Measurements from ENCODE around the gene PTPRT. TPM values are rescaled to one million over a fixed set of nuclear protein-coding genes. Genes with fewer than 3 reads are reported as not detected.
A peak's percentile ranks its signal among the peaks of the same experiment; 100 is the strongest.

PTPRT gene
- total RNA-seq, 1 donor from 2014 or later = 0.11 TPM

DNA sequence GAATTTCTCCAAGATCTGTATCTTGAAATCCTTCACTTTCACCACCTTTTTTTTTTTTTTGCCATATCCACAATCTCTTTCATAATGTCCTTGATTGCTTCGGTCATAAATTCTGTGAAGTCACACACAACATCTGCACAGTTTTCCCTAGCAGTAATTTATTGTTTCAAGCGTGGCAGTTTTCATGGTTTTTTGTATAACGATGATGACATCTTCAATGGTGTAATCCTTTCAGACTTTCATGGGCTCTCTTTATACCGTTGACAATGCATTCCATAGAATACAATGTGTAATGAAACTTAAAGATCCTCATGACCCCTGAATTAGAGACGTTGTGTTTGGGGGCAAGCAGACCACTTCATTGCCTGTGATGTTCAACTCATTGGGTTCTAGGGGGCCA, 693.1 kb downstream of the PTPRT start:
- intact Hi-C loops (cut with DNase I) = no loop called here
- DNase-seq (no peak), ATAC-seq (ENCODE audit: poor library complexity) (no peak)

DNA sequence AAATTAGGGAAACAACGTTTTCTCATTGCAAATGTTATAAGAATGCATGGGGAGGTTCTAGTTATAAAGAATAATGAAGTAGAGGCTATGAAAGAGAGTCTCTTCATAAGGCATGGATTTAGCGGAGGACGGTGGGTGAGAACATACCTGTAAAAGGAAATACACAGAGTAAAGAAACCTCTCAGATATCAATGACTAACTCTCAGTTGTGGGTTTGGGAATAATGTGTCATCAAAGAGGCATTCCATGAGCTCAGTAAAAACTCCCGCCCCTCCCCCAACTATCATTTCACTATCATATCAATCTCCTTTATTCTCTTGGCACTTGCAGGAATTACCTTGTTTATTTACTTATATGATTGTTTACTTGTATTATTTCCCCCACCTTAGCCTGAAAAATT, 695.4 kb downstream of the PTPRT start:
- intact Hi-C loops (cut with DNase I) = no loop called here
- DNase-seq (no peak), ATAC-seq (ENCODE audit: poor library complexity) (no peak)

- ATAC-seq (ENCODE audit: poor library complexity) (no peak), DNase-seq (no peak)
- intact Hi-C loops (cut with DNase I) = no loop called here
Measured at GRCh38 chr20:42493001-42493400, 696.7 kb downstream of the PTPRT start.

GRCh38 chr20:42492290-42492689, 697.4 kb downstream of the PTPRT start:
- no peak for ATAC-seq (ENCODE audit: poor library complexity)
- DNase-seq = no peak
- intact Hi-C loops (cut with DNase I) = no loop called here

DNA sequence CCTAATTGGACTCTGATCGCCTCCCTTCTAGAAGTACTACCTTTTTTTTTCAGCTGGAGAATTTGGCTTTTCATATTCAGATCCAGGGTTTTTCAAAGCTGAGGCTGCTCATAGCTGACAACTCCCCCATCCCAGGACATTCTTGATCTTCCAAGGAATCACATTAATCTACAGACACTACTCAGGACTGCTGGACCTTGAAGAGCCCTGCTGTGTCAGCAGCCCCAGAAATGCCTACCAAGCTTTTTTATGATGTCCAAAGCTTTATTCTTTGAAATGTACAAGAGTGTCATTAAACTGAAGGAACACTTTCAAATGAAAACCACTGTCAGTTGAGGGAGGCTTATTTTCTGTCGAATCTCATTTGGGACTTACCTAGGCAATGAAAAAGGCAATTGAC, 704.1 kb downstream of the PTPRT start:
- ATAC-seq (ENCODE audit: poor library complexity) (no peak), DNase-seq (no peak)
- intact Hi-C loops (cut with DNase I) = no loop called here

DNA sequence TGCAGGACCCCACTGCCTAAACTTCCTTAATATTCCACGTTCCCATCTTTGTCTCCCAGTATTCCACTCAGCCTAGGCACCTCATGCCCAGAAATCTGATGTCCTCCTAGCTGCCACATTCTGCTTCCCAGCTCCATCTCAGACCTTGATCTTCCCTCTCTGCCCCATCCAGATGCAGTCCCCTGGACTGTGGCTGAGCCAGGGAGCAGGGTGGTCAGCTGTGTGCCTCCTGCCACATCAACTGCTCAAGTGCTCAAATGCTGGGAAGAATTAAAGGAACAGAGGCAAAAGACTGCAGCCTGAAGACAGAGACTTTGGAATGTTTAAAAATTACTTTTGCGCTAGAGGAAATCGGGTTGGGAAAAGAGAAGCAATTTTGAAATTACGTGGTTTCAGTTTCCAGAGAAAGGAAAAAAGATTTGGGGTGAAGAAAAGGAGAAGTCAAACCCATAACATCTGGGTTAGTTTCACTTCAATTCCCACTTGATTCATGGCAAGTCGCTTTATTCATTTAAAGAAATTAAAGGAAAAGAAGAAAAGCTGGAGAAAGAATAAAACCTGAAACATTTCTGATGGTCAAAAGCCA, 704.8 kb downstream of the PTPRT start:
- ATAC-seq (ENCODE audit: poor library complexity) = peak; percentile 50
- intact Hi-C loops (cut with DNase I) = no loop called here
- DNase-seq = no peak

DNA sequence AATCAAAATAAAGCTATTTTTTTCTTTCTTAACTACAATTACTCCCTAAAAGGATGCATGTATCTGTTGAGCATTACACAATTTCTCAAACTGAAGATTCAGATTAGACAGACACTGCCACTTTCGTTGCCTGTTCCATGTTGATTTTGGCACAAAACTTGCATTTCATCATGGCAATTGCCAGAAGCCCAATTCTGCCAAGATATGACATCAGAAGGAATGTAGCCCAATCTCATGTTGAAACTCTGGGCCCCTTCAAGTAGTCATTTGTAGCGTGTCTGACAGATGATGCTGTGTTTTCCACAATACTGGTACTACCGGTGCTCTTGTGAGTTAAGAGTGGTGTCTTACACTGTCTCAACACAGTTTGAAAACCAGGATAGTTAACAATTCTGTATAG, 705.4 kb downstream of the PTPRT start:
- DNase-seq = no peak
- intact Hi-C loops (cut with DNase I) = no loop called here
- peak; percentile 96 for ATAC-seq (ENCODE audit: poor library complexity)

DNA sequence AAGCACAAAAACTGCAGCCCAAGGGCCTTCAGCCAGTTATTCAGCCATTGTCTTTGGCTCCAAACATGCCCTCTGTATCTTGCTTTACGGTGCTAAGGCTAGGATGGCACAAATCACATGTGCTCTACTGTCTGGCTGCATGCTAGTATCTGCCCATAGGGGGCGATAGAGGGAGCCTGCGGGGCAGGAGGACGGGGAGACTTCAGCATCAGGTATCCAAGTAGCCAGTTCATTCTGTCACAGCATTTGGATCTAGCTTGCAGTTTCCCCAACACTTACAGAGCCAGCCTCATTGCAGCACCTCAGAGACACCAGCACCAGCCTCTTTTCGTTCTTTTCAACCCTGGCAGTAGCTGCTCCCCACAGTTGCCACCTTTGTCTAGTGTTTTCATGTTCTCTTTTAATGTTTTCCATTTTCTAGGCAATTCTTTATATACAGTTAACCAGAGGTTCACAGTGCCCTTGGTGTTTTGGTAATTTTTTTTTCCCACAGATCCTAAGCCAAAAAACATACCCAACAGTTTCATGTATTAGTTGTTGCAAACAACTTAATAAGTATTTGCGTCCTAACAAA, 705.9 kb downstream of the PTPRT start:
- intact Hi-C loops (cut with DNase I) = no loop called here
- DNase-seq (no peak), ATAC-seq (ENCODE audit: poor library complexity) (no peak)

DNA sequence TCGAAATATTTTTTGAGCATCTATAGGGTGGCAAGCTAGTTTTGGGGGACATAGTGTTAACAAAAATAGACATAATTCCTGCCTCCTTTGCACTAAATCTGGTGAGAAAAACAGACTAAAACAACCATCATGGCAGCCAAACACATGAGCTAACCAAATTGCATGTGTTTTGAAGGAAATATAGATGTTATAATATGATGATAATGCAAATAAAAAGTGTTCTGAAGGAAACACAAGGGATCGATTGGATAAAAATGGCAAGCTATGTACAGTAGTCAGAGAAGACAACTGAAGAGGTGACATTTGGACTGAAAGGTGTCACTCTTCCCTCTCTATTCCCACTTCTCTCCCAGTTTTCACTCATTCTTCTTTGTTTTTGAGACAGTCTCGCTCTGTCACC, 706.9 kb downstream of the PTPRT start:
- ATAC-seq (ENCODE audit: poor library complexity) = no peak
- no peak for DNase-seq

GRCh38 chr20:42475773-42476172, 713.9 kb downstream of the PTPRT start:
- ATAC-seq (ENCODE audit: poor library complexity) (no peak), DNase-seq (no peak)
- intact Hi-C loops (cut with DNase I) = no loop called here

More for the DNA sequence above, 706.9 kb downstream of the PTPRT start:
- intact Hi-C loops (cut with DNase I) = no loop called here

DNA sequence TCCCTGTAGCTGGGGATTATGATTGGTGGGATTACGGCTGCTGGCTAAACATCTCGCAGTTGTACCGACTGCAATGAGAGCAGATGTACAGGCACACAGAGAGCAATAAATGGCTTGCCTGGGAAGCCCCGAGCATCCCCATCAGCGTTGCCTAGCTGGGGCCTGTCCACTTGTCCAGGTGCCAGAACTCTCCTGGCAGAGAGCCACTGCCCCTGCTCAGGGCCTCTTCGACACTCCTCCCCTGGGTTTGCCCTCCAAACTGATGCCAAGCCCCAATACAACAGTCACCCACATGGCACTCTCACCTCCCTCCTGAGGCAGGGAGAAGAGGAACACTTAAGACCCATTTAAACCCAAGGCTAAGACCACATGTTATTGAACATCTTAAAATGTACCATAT, 715.1 kb downstream of the PTPRT start:
- intact Hi-C loops (cut with DNase I) = no loop called here
- DNase-seq (no peak), ATAC-seq (ENCODE audit: poor library complexity) (no peak)

DNA sequence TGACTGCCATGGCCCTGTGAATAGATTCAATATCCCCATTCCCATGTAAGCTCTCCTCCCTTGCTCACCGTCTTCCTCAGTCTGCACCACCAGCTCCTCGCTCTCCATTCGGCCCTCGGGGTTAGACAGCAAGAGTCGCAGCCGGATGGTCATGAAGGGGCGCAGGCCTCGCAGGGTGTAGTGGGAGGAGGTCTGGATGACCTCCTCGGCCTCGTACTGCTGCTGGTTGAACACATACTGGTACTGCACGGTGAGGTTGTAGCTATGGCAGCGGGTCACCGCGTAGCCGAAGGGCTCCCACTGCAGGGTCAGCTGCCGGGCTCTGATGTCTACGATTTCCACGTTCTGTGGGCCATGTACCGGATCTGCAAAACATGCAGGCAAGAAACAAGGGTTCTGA, 717.5 kb downstream of the PTPRT start:
- ATAC-seq (ENCODE audit: poor library complexity) (no peak), DNase-seq (no peak)
- intact Hi-C loops (cut with DNase I) = no loop called here

DNA sequence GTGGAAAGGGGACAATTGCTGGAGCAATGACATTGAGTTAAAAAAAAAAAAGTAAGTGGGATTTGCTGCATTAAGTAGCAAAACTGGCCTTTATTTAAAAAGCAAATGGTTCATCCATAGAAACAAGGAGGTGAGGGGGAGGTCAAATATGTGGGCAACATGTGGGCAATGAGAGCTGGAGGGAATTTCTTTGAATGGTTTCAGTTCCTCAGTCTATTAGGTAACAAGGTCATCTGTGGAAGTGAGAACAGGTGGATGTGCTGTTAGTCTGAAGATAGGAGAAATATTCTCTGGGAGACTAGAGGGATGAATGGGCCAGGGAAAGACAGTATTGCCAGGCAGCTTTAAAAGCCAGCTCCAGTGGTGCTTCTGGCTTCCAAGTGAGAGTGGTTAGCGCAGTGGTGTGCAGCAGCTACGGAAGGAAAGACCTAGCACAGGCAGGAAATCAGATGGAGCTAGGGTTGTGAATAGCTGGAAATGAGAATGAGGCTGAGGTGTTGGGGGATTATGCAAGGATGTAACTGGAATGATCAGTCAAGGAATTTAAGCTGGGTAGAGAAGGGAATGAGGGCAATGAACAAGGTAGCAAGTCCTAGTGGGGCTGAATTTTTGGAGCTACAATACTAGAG, 727.6 kb downstream of the PTPRT start:
- intact Hi-C loops (cut with DNase I) = no loop called here
- ATAC-seq (ENCODE audit: poor library complexity) = no peak
- DNase-seq = no peak

GRCh38 chr20:42461291-42461690, 728.4 kb downstream of the PTPRT start:
- DNase-seq = no peak
- intact Hi-C loops (cut with DNase I) = no loop called here
- no peak for ATAC-seq (ENCODE audit: poor library complexity)

DNA sequence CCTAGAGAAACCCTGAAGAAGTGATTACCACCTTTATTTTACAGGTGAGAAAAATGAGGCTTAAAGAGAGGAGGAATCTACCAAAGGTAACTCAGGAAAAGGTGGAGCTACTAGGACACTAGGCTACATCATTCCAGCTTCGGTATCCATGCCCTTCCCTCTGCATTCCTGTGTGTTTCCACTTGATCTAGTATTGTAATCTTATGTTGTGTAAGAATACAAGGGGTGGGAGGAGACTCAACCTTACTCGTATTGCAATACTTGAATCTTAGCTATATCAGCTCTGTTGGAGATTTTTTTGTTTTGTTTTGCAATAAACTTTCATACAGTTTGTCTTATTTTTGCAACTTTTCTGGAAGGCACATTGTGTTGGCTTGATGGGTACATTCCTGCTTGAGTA, 742.4 kb downstream of the PTPRT start:
- ATAC-seq (ENCODE audit: poor library complexity) = no peak
- no peak for DNase-seq
- intact Hi-C loops (cut with DNase I) = no loop called here

GRCh38 chr20:42444799-42445198, 744.9 kb downstream of the PTPRT start:
- DNase-seq (no peak), ATAC-seq (ENCODE audit: poor library complexity) (peak; percentile 81)
- intact Hi-C loops (cut with DNase I) = no loop called here

- ATAC-seq (ENCODE audit: poor library complexity) (no peak), DNase-seq (no peak)
- intact Hi-C loops (cut with DNase I) = no loop called here
Measured at GRCh38 chr20:42443200-42443599, 746.5 kb downstream of the PTPRT start.

- DNase-seq = no peak
- intact Hi-C loops (cut with DNase I) = no loop called here
- peak; percentile 77 for ATAC-seq (ENCODE audit: poor library complexity)
Measured at GRCh38 chr20:42442716-42443115, 747.0 kb downstream of the PTPRT start.

DNA sequence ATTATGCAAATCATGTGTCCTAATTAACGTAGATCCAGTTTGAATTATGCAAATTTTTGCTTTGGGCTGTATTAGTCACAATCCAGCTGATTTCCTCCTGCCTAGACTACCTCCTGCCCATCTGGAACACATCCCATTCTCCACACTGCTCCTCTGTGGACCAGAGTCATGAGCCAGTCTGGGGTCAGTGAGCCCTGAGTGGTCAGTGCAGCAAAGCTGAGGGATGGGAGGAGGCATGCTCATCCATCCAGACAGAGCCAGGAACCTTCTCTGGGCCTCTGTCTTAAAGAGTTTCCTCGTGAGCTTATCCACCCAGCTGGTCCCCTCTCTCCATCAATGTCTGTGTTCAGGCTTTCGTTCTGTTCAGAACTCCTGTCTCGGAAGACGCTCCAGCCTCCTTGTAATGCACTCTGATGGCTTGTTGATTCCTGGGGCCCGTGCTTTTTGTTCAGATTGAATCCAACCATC, 747.8 kb downstream of the PTPRT start:
- intact Hi-C loops (cut with DNase I) = no loop called here
- DNase-seq (no peak), ATAC-seq (ENCODE audit: poor library complexity) (peak; percentile 39)

DNA sequence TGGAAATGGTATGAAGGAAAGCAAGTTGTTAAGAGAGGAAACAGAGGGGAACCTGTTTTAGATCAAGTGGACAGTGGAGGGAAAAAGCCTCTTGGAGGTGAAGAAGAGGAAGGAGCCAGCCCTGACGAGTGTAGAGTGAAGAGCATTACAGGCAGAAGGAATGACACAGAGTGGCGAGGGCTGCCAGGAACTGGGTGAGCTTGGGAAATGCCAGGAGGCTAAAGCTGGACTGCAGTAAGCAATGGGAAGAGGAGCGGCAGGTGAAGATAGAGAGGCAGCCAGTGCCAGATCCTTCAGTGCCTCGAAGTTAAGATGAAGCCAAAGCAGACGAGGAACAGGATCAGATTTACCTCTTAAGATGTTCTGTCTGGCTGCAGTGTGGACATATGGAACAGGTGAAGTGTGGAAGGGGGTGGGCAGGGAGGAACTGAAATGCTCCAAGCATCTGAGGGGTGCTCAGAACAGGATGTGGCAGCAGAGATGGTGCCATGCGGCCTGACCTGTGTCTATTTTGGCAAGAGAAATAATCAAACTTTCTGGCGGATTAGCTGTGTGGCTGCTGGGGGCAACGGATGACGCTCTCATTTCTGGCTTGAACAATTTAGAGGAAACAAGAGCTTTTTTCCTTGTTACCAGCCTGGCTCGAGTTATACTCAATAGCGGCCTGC, 748.4 kb downstream of the PTPRT start:
- DNase-seq (no peak), ATAC-seq (ENCODE audit: poor library complexity) (no peak)
- intact Hi-C loops (cut with DNase I) = no loop called here

Measured in Right ventricle myocardium superior (tissue), 1 donor.